Left lobe of liver (tissue), 2 donors: ENCODE results near the gene PADI4. TPM values are rescaled to one million over a fixed set of nuclear protein-coding genes. Genes with fewer than 3 reads are reported as not detected.
"Not testable (repeated sequence)": the region's sequence is repeated elsewhere in the genome, so short reads cannot be mapped to it uniquely, and the experiment has no call there.

Experiments used
- ATAC-seq: fragments of 200-7000 bp; cut with Tn5 transposase; one replicate; pipeline ENCODE4 v1.9.1; 2020; ENCODE audit warnings: mild to moderate bottlenecking, moderate library complexity
- DNase-seq: peaks from one replicate; pipeline ENCODE4 v3.0.0-alpha.2; 2020; ENCODE audit warnings: low spot score
- total RNA-seq: library from RNA; stranded (reverse); gene quantifications from one replicate; pipeline ENCODE4 v1.2.1, GENCODE V29; 2021
- donor health status: DM: no; HTN: no; CAD: no; lungs with moderate emphysema.
- donor health status: DM: no; HTN: yes; CAD: no.

Gene PADI4
- total RNA-seq, 1 donor from 2014 or later: 0.45 TPM

GRCh38 chr1:17313530-17314309 lies 5.7 kb downstream of the PADI4 start:
- DNase-seq (no peak), ATAC-seq (no peak)

- ATAC-seq: no peak
- DNase-seq: no peak
Measured at GRCh38 chr1:17314491-17314971, 6.5 kb downstream of the PADI4 start.

GRCh38 chr1:17315542-17316130 lies 7.6 kb downstream of the PADI4 start:
- DNase-seq: no peak
- ATAC-seq: no peak

GRCh38 chr1:17316704-17317103 lies 8.7 kb downstream of the PADI4 start:
- no peak for ATAC-seq

GRCh38 chr1:17318262-17318661 lies 10.3 kb downstream of the PADI4 start:
- ATAC-seq: no peak
- DNase-seq: no peak

More at GRCh38 chr1:17316704-17317103, 8.7 kb downstream of the PADI4 start:
- no peak for DNase-seq

- ATAC-seq: no peak
- no peak for DNase-seq
Measured at GRCh38 chr1:17319561-17320350, 11.8 kb downstream of the PADI4 start.

- not testable (repeated sequence) for ATAC-seq, DNase-seq
Measured at GRCh38 chr1:17321857-17322390, 13.9 kb downstream of the PADI4 start.

GRCh38 chr1:17328855-17329254 lies 20.9 kb downstream of the PADI4 start:
- no peak for DNase-seq
- no peak for ATAC-seq

GRCh38 chr1:17329610-17330009 lies 21.6 kb downstream of the PADI4 start:
- no peak for ATAC-seq
- no peak for DNase-seq

- no peak for ATAC-seq
- DNase-seq: no peak
Measured at GRCh38 chr1:17330856-17331255, 22.9 kb downstream of the PADI4 start.

- ATAC-seq (no peak), DNase-seq (no peak)
Measured at GRCh38 chr1:17333081-17333480, 25.1 kb downstream of the PADI4 start.

GRCh38 chr1:17335821-17336710 lies 28.1 kb downstream of the PADI4 start:
- ATAC-seq: peak; percentile 87
- peak; percentile 65 for DNase-seq

- ATAC-seq (no peak), DNase-seq (no peak)
Measured at GRCh38 chr1:17338706-17339493, 30.9 kb downstream of the PADI4 start.

GRCh38 chr1:17339521-17339920 lies 31.5 kb downstream of the PADI4 start:
- ATAC-seq: no peak
- DNase-seq: no peak

GRCh38 chr1:17340358-17340757 lies 32.4 kb downstream of the PADI4 start:
- no peak for ATAC-seq
- no peak for DNase-seq

GRCh38 chr1:17342014-17342441 lies 34.0 kb downstream of the PADI4 start:
- ATAC-seq (no peak), DNase-seq (no peak)

GRCh38 chr1:17345506-17345905 lies 37.5 kb downstream of the PADI4 start:
- DNase-seq, ATAC-seq: not testable (repeated sequence)

- ATAC-seq: no peak
- DNase-seq: no peak
Measured at GRCh38 chr1:17346046-17346789, 38.2 kb downstream of the PADI4 start.
